HuH-7 (cell line): ENCODE results near the gene SLC38A7.
"Not testable (repeated sequence)": the region's sequence is repeated elsewhere in the genome, so short reads cannot be mapped to it uniquely, and the experiment has no call there.

Source experiments
- DNase-seq: peaks from one replicate; pipeline ENCODE4 v3.0.0; 2011; ENCODE audit warnings: low spot score

Gene SLC38A7

GRCh38 chr16:58684354-58685083, at the start of gene SLC38A7:
Gene SLC38A7, minus strand, starts transcription at chr16:58684770. Its CDS starts 4,644 bp downstream, at chr16:58680126.
- DNase-seq: peak; percentile 85

DNA sequence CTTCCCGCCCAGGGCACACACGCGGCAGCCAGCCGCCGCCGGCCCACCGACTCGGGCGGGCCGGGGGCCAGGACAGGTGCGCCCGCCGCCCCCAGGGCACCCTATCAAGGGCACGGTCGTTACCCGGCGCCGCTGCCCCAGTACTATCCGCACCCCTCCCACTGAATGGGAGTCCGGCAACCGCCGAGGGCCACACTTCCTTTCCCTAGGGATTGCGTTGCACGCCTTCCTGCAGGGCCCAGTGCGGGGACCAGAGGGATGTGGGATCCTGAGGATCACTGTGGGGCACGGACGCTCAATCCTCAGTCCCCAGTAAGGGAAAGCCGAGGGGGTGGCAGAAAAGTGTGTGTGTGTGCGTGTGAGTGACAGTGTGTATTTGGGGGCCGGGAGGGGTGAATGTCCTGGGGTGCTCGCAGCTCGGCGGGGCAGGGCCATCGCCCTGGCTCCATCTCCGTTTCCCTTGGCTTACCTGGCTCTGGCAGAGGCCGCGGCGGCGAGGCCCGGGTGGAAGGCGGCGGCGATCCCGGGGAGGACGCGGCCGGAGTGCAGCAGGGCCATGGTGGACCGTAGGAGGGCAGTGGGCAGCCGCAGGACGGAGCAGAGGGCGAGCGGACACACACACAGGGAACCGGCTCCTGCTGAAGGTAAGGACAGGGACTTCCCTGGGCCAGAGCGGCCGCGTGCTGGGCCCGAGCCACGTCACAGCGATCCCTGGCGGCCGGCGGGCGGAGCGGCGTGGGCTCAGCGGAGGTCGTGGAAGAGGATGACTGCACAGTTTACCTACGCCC, 49.3 kb upstream of the SLC38A7 start, which contains the start of gene GOT2:
GOT2 (minus strand) TSS at position 646 of the 788 bp plus-strand sequence; CDS start at position 558, 88 bp downstream.
- DNase-seq: peak; percentile 82

- peak; percentile 26 for DNase-seq
Measured at GRCh38 chr16:58733248-58733670, 48.7 kb upstream of the SLC38A7 start.

DNA sequence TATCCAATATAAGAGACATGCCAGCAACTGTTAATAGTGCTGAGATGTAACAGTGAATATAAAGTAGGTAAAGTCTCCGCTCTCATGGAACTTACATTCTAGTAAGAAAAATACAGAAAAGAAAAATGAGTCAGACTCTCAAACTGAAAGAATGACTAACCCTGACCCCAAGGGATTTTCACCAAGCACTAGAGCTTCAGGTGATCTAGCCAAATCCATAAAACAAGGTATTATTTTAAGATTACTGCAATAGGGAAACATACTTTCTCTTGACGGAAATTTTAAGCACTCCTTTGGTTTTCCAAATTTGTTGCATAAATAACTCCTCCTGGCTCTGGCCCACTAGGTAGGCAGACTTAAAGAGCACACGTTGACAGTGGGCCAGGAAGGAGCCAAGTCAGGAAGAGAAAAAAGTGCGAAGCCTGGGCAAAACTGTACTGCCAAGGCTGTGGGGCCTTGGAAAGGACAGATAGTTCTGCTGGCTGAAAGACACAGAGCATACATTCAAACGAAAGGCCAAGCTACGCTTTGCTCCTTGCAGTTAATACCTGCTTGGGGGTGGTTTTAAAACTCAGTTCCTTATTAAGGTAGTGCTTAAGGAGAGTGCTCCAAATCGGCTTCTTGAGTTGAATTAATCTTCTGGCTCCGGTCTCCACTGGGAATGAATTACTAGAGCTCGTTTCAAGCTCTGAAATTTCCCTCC, 48.1 kb upstream of the SLC38A7 start:
- no peak for DNase-seq

DNA sequence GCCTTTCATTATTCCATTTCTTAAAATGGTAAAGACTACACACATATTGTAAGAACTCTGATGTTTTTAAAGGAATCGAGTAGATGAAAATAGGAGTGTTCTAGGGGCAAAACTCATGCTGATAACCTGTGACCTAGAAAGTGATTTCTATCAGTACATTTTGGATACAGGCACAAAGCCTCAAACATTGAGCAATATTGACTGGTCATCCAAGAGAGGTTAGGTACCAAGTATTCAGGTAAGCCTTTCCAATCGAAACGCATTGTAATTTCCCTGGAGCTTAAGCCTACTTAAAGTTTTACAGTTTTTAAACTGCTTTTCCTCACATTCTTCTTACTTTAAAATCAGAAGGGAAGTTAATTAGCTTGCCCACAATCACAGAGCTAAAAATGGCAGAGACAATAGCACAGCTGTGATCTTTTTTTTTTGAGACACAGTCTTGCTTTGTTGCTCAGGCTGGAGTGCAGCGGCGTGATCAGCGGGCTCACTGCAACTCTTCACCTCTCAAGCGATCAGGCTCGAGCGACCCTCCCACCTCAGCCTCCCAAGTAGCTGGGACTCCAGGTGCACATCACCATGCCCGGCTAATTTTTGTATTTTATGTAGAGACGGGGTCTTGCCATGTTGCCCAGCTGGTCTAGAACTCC, 46.3 kb upstream of the SLC38A7 start:
- no peak for DNase-seq

DNA sequence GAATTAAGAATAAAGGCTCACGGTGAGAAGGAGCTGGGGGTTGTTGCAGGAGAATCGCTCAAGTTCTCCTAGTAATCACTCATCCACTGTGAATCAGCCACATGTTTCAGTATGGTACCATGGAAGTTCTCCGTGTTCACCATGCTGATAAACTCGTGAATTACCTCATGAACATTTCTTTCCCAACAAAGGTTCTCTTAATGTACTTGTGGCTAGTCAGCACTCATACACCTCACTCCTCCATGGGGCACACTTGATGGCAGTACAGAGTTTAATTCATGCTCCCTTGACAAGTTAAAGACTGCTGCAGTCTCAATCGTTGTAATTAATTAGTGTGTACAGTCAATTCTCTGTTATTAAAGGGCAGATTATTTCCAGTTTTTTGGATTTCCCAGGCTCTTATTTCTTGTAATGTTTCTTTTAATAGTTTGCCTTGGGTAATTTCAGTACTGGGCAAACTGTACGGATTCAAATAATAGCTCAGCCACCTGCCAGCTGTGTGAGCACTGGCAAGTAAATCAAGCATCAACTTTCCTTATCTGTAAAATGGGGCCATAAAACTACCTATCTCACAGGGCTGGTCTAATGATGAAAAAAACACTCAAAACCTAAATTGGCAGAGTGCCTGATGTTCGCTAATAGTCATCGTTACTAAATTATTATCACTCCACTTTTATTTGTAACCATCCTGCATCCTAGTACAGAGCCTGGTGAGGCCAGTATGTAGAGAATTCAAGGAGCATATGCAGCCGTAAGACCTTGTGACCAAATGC, 43.4 kb upstream of the SLC38A7 start:
- no peak for DNase-seq

DNA sequence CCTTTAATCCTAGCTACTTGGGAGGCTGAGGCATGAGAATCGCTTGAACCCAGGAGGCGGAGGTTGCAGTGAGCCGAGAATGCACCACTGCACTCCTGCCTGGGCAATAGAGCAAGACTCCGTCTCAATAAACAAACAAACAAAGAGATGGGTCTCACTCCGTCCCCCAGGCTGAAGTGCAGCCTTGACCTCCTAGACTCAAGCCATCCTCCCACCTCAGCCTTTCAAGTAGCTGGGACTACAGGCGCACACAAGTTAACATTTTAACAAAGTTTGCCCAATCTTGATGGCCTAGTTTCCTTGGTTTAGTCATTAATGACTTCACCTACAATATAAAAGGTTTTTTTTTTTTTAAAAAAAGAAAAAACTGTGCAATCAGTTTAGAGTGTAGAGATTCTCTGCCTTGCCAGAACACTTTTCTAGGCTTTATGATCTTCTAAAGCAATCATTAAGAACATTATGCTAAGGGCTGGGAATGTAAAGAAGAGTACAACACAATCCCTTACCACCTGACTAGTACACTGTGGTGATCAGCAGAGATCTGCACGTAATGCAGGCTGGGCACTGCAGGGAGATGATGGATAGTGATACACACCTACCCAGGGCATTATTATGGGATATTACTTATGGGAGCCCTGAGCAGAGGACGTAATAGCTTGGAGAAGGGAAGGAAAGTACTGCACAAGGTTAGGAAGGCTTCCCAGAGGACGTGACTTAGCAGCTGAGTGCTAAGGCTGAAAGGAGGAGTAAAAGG, 42.6 kb upstream of the SLC38A7 start:
- DNase-seq: no peak

- no peak for DNase-seq
Measured at GRCh38 chr16:58723109-58723508, 38.5 kb upstream of the SLC38A7 start.

DNA sequence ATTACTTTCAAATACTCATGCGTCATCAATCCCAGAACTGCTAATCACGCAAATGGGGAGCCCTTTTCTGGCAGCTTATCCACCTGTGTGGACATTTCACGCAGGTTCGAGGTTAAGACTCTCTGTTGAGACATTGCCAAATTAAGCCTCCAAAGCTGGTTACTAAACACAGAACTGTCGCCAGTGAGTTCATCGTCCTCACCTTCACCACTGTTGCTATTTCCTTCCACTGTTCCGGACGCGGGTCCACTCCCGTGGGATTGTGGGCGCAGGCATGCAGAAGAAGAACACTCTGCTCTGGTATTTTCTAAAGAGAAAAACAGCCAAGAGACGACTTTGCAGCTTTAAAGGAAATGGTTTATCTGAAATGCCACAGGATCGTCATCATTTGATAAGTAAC, 33.4 kb upstream of the SLC38A7 start:
- no peak for DNase-seq

GRCh38 chr16:58716468-58716867, 31.9 kb upstream of the SLC38A7 start:
- no peak for DNase-seq

GRCh38 chr16:58713742-58714141, 29.2 kb upstream of the SLC38A7 start:
- no peak for DNase-seq

DNA sequence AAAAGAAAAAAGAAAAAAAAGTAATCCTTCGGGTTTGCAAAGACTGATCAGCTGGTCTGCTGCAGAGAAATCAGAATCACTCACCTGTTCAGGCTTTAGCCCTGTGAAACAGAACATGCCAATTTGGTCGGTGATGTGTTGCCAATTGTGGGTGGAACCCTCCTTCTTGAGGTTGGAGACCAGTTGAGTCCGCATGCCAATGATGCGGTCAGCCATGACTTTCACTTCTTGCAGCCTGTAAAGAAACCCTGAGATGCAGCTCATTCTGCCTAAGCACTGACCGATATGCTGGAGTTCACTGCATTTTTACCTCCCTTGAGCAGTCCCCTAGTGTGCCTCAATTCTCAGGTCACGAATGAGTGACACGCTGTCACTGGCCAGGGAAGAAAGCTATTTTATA, 24.8 kb upstream of the SLC38A7 start:
- DNase-seq: no peak

GRCh38 chr16:58699151-58699550, 14.6 kb upstream of the SLC38A7 start:
- DNase-seq: no peak

DNA sequence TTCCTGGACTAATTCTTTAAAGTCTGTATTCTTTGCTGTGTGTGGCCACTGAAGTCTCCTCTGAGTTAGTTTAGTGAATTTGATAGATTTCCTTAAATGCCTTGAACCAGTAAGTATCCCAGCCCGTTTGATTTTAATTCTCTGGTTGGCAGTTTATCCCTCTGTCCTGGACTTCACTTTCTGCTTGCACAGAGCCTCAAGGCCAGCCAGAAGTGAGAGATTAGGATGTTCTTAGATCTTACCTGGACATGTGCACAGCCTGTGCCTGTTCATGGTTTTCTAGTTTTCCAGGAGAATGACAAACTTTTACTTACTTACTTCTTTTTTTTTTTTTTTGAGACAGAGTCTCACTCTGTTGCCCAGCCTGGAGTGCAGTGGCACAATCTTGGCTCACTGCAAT, 10.8 kb upstream of the SLC38A7 start:
- no peak for DNase-seq

- DNase-seq: no peak
Measured at GRCh38 chr16:58692450-58692849, 7.9 kb upstream of the SLC38A7 start.

- not testable (repeated sequence) for DNase-seq
Measured at GRCh38 chr16:58686985-58687706, 2.6 kb upstream of the SLC38A7 start.

GRCh38 chr16:58685084-58685449, 497 bp upstream of the SLC38A7 start:
- no peak for DNase-seq

DNA sequence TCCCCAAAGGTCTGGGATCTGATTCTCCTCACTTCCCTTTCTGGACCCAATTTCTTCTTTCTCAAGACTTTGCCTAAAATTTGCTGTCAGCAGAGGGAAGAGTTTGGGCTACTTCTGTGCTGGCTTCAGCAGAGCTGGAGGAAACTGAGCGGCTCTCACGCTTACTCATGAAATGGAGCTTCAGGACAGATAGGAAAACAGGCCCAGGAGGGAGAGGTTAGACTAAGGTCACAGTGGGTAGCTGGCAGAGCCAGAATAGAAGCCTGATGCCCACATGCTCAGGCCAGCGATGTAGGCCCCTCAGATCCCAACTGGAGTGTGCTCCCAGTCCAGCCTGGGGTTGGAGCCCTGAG, 593 bp downstream of the SLC38A7 start:
- no peak for DNase-seq

GRCh38 chr16:58679763-58680162, 4.8 kb downstream of the SLC38A7 start:
- DNase-seq: no peak

GRCh38 chr16:58678716-58679115, 5.9 kb downstream of the SLC38A7 start:
- DNase-seq: no peak
